ENCODE measurements around the gene WDR81.

- TF ChIP-seq CTCF (IDR thresholded peaks at IDR 0.05; ENCODE audit: insufficient read depth, low read length) (no peak), REST (IDR thresholded peaks at IDR 0.05; ENCODE audit: insufficient replicate concordance, low read depth) (no peak), POLR2AphosphoS5 (IDR thresholded peaks at IDR 0.05; ENCODE audit: low read depth) (no peak)
Measured at GRCh38 chr17:1783271-1783670, 58.8 kb downstream of the WDR81 start.
